Measurements from ENCODE around the gene LCOR. TPM values are rescaled to one million over a fixed set of nuclear protein-coding genes. Genes with fewer than 3 reads are reported as not detected.

LCOR gene
- 100 to 1,000 TPM in 1 of 4 donors, 10 to 100 TPM in 3; 22.3 to 220 (median 38.5) TPM for total RNA-seq

GRCh38 chr10:96831867-96832720, at the start of gene LCOR:
Gene LCOR (plus strand): TSS chr10:96832298. CDS start chr10:96949058, 116,760 bp downstream.
- Histone ChIP-seq H3K36me3 (no peaks in the 10 kb centered on the region), H3K4me3 (peak within 1 kb of the TSS; percentile 89 to 97), H3K27me3 (no peaks in the 10 kb centered on the region), H3K27ac (peak within 1 kb of the TSS; percentile 90 to 99 (median 97)), H3K4me1 (peaks cover 0 to 55% (median 9%) of the 10 kb centered on the region in 3 donors), H3K9me3 (no peaks in the 10 kb centered on the region)
- TF ChIP-seq CTCF (IDR thresholded peaks at IDR 0.05), result peak in 3 of 4 experiments; percentile 7 to 35 (median 28)
- TF ChIP-seq EP300 (IDR thresholded peaks at IDR 0.05), result no peak
- TF ChIP-seq POLR2A (IDR thresholded peaks at IDR 0.05), result peak; percentile 87 to 88
- TF ChIP-seq POLR2AphosphoS5 (IDR thresholded peaks at IDR 0.05), result peak; percentile 85
- ATAC-seq, result peak; percentile 93
- no CpG with 5 or more reads among the region's 112 CpGs for WGBS, 2 donors (ENCODE audit: low coverage in 1 of 2)

- Histone ChIP-seq H3K36me3 (no peaks in the 10 kb centered on the region), H3K4me1 (no peaks in the 10 kb centered on the region), H3K27ac (no peak overlapping the region), H3K9me3 (peaks cover 0 to 8% (median 0%) of the 10 kb centered on the region in 3 donors), H3K4me3 (no peak overlapping the region), H3K27me3 (no peaks in the 10 kb centered on the region)
- no peak for ATAC-seq
- WGBS, 2 donors (ENCODE audit: low coverage in 1 of 2), result 90 to 100% methylated on average over 2 to 4 of the region's 4 CpGs
- TF ChIP-seq POLR2A (IDR thresholded peaks at IDR 0.05) (no peak), POLR2AphosphoS5 (IDR thresholded peaks at IDR 0.05) (no peak), CTCF (IDR thresholded peaks at IDR 0.05) (no peak), EP300 (IDR thresholded peaks at IDR 0.05) (no peak)
Observed at GRCh38 chr10:96784253-96784652, 47.8 kb upstream of the LCOR start.

GRCh38 chr10:96789571-96790108, 42.5 kb upstream of the LCOR start:
- H3K4me3 ChIP-seq, result no peak overlapping the region
- H3K36me3 ChIP-seq, result no peaks in the 10 kb centered on the region
- H3K27ac ChIP-seq, result no peak overlapping the region
- peaks cover 0 to 3% (median 0%) of the 10 kb centered on the region in 3 donors for H3K9me3 ChIP-seq
- TF ChIP-seq POLR2A (IDR thresholded peaks at IDR 0.05) (no peak), CTCF (IDR thresholded peaks at IDR 0.05) (no peak), POLR2AphosphoS5 (IDR thresholded peaks at IDR 0.05) (no peak), EP300 (IDR thresholded peaks at IDR 0.05) (no peak)
- H3K27me3 ChIP-seq, result peaks cover 20% of the 10 kb centered on the region
- ATAC-seq, result no peak
- 56 to 67% methylated on average over 2 to 3 of the region's 4 CpGs for WGBS, 2 donors (ENCODE audit: low coverage in 1 of 2)
- H3K4me1 ChIP-seq, result no peaks in the 10 kb centered on the region

- no peak for ATAC-seq
- H3K4me3 ChIP-seq, result no peak overlapping the region
- H3K27ac ChIP-seq, result no peak overlapping the region
- TF ChIP-seq POLR2A (IDR thresholded peaks at IDR 0.05), result no peak
- no peaks in the 10 kb centered on the region for H3K36me3 ChIP-seq
- H3K4me1 ChIP-seq, result no peaks in the 10 kb centered on the region
- peaks cover 25% of the 10 kb centered on the region for H3K27me3 ChIP-seq
- WGBS, 2 donors (ENCODE audit: low coverage in 1 of 2), result 73% methylated on average over 1 of the region's 1 CpG; no CpG with 5 or more reads in 1 of the 2 donors
- no peaks in the 10 kb centered on the region for H3K9me3 ChIP-seq
Observed at GRCh38 chr10:96791902-96792301, 40.2 kb upstream of the LCOR start.

- Histone ChIP-seq H3K4me1 (no peaks in the 10 kb centered on the region), H3K27ac (no peak overlapping the region), H3K36me3 (no peaks in the 10 kb centered on the region), H3K27me3 (peaks cover 20% of the 10 kb centered on the region), H3K9me3 (no peaks in the 10 kb centered on the region), H3K4me3 (no peak overlapping the region)
- WGBS, 2 donors (ENCODE audit: low coverage in 1 of 2), result 82 to 89% methylated on average over 5 to 7 of the region's 8 CpGs
- ATAC-seq, result no peak
- TF ChIP-seq EP300 (IDR thresholded peaks at IDR 0.05) (no peak), CTCF (IDR thresholded peaks at IDR 0.05) (no peak), POLR2AphosphoS5 (IDR thresholded peaks at IDR 0.05) (no peak), POLR2A (IDR thresholded peaks at IDR 0.05) (no peak)
Observed at GRCh38 chr10:96794836-96795733, 37.0 kb upstream of the LCOR start.
